Lower leg skin (tissue), 3 donors: ENCODE measurements around the gene RENBP.

Source experiments
- POLR2A ChIP-seq, 2 donors: fragments of 450-650 bp; IDR thresholded peaks; one replicate each; pipeline ENCODE4 v1.6.1; 2016 to 2017; ENCODE audit warnings: antibody characterized with exemption in 2 of 2, mild to moderate bottlenecking in 1 of 2, moderate library complexity in 1 of 2
- TF ChIP-seq, protein P1 (sequence below), 3 donors: fragments of 450-650 bp; IDR thresholded peaks; one replicate each; pipeline ENCODE4 v1.5.1; 2016; ENCODE audit warnings: antibody characterized with exemption in 3 of 3, mild to moderate bottlenecking in 3 of 3, moderate library complexity in 2 of 3

DNA sequence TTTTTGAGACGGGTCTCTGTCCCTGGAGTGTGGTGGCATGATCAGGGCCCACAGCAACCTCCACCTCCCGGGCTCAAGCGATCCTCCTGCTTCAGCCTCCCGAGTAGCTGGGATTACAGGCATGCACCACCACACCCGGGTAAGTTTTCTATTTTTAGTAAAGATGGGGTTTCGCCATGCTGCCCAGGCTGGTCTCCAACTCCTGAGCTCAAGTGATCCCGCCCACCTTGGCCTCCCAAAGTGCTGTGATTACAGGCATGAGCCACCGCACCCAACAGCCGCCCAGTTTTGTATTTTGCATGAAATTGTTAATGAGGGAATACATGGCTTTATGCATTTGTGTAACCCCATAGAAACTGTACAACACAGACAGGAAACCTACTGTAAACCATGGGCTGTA is 15.6 kb downstream of the RENBP start:
- TF ChIP-seq POLR2A (IDR thresholded peaks at IDR 0.05): no peak
- TF ChIP-seq, protein P1, sequence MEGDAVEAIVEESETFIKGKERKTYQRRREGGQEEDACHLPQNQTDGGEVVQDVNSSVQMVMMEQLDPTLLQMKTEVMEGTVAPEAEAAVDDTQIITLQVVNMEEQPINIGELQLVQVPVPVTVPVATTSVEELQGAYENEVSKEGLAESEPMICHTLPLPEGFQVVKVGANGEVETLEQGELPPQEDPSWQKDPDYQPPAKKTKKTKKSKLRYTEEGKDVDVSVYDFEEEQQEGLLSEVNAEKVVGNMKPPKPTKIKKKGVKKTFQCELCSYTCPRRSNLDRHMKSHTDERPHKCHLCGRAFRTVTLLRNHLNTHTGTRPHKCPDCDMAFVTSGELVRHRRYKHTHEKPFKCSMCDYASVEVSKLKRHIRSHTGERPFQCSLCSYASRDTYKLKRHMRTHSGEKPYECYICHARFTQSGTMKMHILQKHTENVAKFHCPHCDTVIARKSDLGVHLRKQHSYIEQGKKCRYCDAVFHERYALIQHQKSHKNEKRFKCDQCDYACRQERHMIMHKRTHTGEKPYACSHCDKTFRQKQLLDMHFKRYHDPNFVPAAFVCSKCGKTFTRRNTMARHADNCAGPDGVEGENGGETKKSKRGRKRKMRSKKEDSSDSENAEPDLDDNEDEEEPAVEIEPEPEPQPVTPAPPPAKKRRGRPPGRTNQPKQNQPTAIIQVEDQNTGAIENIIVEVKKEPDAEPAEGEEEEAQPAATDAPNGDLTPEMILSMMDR (IDR thresholded peaks at IDR 0.05): no peak
